Peyer's patch (tissue), 4 donors: ENCODE results near the gene CCDC81.

ENCODE experiments used
- POLR2A ChIP-seq, 2 donors: fragments of 450-650 bp; IDR thresholded peaks; one replicate each; pipeline ENCODE4 v1.5.1; 2017; ENCODE audit warnings: antibody characterized with exemption in 2 of 2, mild to moderate bottlenecking in 2 of 2, moderate library complexity in 2 of 2
- TF ChIP-seq, protein P1 (sequence below), 6 experiments: fragments of 450-650 bp in 4 of 6; fragments of 200-600 bp in 2 of 6; sonication (generic) in 1 of 6; IDR thresholded peaks; one replicate each; pipeline ENCODE4 v1.5.1; 2017 to 2019; ENCODE audit warnings: antibody characterized with exemption in 6 of 6, mild to moderate bottlenecking in 3 of 6, moderate library complexity in 1 of 6

DNA sequence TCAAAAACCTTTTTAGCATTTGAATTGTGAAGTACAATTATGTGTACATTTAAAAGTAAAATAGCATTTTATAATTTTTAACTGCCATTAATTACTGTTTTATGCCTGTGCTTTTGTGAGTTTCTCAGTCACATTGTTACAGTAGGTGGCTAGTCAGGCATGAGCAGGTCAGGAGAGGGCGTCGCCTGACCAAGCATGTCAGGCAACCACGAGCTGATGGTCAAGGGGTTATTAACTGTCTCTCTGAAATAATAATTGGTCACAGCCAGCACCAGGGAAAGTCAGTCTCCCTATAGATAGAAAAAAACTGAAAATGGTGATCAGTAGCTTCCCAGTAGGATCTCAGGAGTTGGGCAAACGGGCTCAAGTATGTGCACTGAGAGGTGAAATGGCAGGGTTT lies 19.4 kb upstream of the CCDC81 start:
- TF ChIP-seq, protein P1, sequence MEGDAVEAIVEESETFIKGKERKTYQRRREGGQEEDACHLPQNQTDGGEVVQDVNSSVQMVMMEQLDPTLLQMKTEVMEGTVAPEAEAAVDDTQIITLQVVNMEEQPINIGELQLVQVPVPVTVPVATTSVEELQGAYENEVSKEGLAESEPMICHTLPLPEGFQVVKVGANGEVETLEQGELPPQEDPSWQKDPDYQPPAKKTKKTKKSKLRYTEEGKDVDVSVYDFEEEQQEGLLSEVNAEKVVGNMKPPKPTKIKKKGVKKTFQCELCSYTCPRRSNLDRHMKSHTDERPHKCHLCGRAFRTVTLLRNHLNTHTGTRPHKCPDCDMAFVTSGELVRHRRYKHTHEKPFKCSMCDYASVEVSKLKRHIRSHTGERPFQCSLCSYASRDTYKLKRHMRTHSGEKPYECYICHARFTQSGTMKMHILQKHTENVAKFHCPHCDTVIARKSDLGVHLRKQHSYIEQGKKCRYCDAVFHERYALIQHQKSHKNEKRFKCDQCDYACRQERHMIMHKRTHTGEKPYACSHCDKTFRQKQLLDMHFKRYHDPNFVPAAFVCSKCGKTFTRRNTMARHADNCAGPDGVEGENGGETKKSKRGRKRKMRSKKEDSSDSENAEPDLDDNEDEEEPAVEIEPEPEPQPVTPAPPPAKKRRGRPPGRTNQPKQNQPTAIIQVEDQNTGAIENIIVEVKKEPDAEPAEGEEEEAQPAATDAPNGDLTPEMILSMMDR (IDR thresholded peaks at IDR 0.05), result no peak
- no peak for TF ChIP-seq POLR2A (IDR thresholded peaks at IDR 0.05)
